OCI-LY1 (cell line): ENCODE data around the gene SORBS2.

Source experiments
- EZH2 ChIP-seq: fragments of 200-600 bp; sonication (generic), shearing (Covaris generic); IDR thresholded peaks from 2 replicates; pipeline ENCODE4 v1.8.0; 2017; ENCODE audit warnings: borderline replicate concordance, mixed run types, mild to moderate bottlenecking, antibody characterized with exemption, low read length, moderate library complexity, mixed read lengths
- TF ChIP-seq, protein P1 (sequence below): fragments of 200-600 bp; sonication (generic), shearing (Covaris generic); IDR thresholded peaks from 2 replicates; pipeline ENCODE4 v1.5.1; 2017; ENCODE audit warnings: mild to moderate bottlenecking, antibody characterized with exemption, low read length, moderate library complexity, mixed read lengths

DNA sequence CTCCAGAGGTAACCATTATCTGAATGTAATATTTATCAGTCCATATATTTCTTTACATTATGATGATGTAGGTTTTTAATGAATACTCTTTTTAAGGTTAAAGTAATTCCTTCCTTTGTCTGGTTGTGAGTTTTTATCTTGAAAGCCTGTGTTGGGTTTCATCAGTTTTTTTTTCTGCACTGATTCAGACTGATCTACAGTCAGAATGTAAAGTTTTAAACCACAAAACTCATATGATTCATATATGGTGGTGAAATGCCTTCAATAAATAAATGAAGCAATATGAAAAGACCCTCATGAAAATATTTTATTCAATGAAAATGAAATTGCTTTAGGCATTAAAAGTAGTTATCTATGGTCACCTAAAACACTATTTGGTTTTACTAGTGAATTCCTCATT lies 47.1 kb downstream of the SORBS2 start:
- TF ChIP-seq, protein P1, sequence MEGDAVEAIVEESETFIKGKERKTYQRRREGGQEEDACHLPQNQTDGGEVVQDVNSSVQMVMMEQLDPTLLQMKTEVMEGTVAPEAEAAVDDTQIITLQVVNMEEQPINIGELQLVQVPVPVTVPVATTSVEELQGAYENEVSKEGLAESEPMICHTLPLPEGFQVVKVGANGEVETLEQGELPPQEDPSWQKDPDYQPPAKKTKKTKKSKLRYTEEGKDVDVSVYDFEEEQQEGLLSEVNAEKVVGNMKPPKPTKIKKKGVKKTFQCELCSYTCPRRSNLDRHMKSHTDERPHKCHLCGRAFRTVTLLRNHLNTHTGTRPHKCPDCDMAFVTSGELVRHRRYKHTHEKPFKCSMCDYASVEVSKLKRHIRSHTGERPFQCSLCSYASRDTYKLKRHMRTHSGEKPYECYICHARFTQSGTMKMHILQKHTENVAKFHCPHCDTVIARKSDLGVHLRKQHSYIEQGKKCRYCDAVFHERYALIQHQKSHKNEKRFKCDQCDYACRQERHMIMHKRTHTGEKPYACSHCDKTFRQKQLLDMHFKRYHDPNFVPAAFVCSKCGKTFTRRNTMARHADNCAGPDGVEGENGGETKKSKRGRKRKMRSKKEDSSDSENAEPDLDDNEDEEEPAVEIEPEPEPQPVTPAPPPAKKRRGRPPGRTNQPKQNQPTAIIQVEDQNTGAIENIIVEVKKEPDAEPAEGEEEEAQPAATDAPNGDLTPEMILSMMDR: no peak
- no peak for TF ChIP-seq EZH2
